Fibroblast of lung (primary cell): ENCODE data around the gene STRN3. TPM values are rescaled to one million over a fixed set of nuclear protein-coding genes. Genes with fewer than 3 reads are reported as not detected.

Experiments used
- DNase-seq, 2 donors: peaks; one replicate each; pipeline versions ENCODE4 v3.0.0 to v3.0.0-alpha.2; 2010; ENCODE audit warnings: low read depth in 2 of 2
- H2AFZ ChIP-seq: 2 replicates; pipeline ENCODE4 v1.5.1; 2012; ENCODE audit warnings: low read length, control low read depth, inconsistent platforms
- H3K27ac ChIP-seq: 2 replicates; pipeline ENCODE4 v1.5.1; 2011; ENCODE audit warnings: low read length, control low read depth; ENCODE audit not compliant: insufficient read depth
- H3K27me3 ChIP-seq: 2 replicates; pipeline ENCODE4 v1.5.1; 2011; ENCODE audit warnings: mild to moderate bottlenecking, low read length; ENCODE audit not compliant: control insufficient read depth, insufficient read depth
- H3K36me3 ChIP-seq: 2 replicates; pipeline ENCODE4 v1.5.1; 2011; ENCODE audit warnings: low read length; ENCODE audit not compliant: control insufficient read depth, insufficient read depth
- H3K4me1 ChIP-seq: 2 replicates; pipeline ENCODE4 v1.5.1; 2011; ENCODE audit warnings: low read length; ENCODE audit not compliant: control insufficient read depth, insufficient read depth; ENCODE audit errors: extremely low read depth
- H3K4me2 ChIP-seq: 2 replicates; pipeline ENCODE4 v1.5.1; 2011; ENCODE audit warnings: low read length, control low read depth; ENCODE audit not compliant: insufficient read depth; ENCODE audit errors: extremely low read depth
- H3K4me3 ChIP-seq, 4 experiments: fragments of 200-600 bp in 1 of 4; sonication (generic) in 1 of 4; replicated peaks in 1 of 4; 2 replicates each; pipeline ENCODE4 v1.5.1; 2011 to 2016; ENCODE audit warnings: low read length in 4 of 4, low read depth in 3 of 4, mild to moderate bottlenecking in 3 of 4, control low read depth in 2 of 4, inconsistent platforms in 1 of 4, mixed read lengths in 1 of 4; ENCODE audit not compliant: insufficient read depth in 1 of 4; ENCODE audit errors: control extremely low read depth in 1 of 4
- H3K79me2 ChIP-seq: 2 replicates; pipeline ENCODE4 v1.5.1; 2012; ENCODE audit warnings: mild to moderate bottlenecking, low read length, inconsistent platforms; ENCODE audit not compliant: control insufficient read depth, insufficient read depth
- H3K9ac ChIP-seq: 2 replicates; pipeline ENCODE4 v1.5.1; 2011; ENCODE audit warnings: mild to moderate bottlenecking, low read length, control low read depth; ENCODE audit not compliant: insufficient read depth
- H3K9me3 ChIP-seq: 2 replicates; pipeline ENCODE4 v1.5.1; 2012; ENCODE audit warnings: low read depth, low read length; ENCODE audit not compliant: control insufficient read depth, insufficient read depth
- H4K20me1 ChIP-seq: 2 replicates; pipeline ENCODE4 v1.5.1; 2011; ENCODE audit warnings: low read length; ENCODE audit not compliant: control insufficient read depth, insufficient read depth; ENCODE audit errors: extremely low read depth
- EZH2 ChIP-seq: IDR thresholded peaks from 2 replicates; pipeline ENCODE4 v1.5.1; 2012; ENCODE audit warnings: low read length, control low read depth, mild to moderate bottlenecking; ENCODE audit errors: missing control alignments
- polyA plus RNA-seq, 2 donors: library from polyadenylated mRNA; depleted of rRNA in 1 of 2; stranded (reverse) in 1 of 2; unstranded in 1 of 2; fragments of >200 nt; gene quantifications; 2 replicates each; pipeline ENCODE4 v1.2.1, GENCODE V29; 2011 to 2012; ENCODE audit warnings: missing spikeins in 1 of 2
- total RNA-seq: library from RNA; depleted of rRNA; stranded (reverse); fragments of >200 nt; gene quantifications from 2 replicates; pipeline ENCODE4 v1.2.1, GENCODE V29; 2014
- TF ChIP-seq, protein P1 (sequence below), 2 donors: IDR thresholded peaks in 1 of 2; conservative IDR thresholded peaks in 1 of 2; 1 replicate in 1 of 2; 2 replicates in 1 of 2; pipeline ENCODE4 v1.5.1; 2011 to 2012; ENCODE audit warnings: low read length in 2 of 2, control low read depth in 1 of 2, inconsistent platforms in 1 of 2, low read depth in 1 of 2, mild to moderate bottlenecking in 1 of 2

STRN3 gene
- total and polyA plus RNA-seq, 2 donors (not counting 1 experiment from before 2014, with no cell fraction given), result 42.0 to 88.2 TPM

DNA sequence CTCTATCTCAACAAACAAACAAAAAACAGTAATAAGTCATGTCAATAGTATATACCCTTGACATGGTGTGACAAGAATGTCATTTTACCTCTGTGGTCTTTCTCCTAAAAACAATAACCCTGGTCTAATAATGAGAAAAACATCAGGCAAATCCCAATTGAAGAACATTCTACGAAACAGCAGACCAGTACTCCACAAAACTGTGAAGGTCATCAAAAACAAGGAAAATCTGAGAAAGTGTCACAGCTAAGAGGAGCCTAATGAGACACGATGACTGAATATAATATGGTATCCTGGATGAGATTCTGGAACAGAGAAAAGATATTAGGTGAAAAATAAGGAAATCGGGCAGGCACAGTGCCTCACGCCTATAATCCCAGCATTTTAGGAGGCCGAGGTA is 157.4 kb downstream of the STRN3 start:
- no peaks in the 10 kb centered on the region for H3K4me1 ChIP-seq
- no peaks in the 10 kb centered on the region for H3K79me2 ChIP-seq
- no peak overlapping the region for H2AFZ ChIP-seq
- TF ChIP-seq, protein P1, sequence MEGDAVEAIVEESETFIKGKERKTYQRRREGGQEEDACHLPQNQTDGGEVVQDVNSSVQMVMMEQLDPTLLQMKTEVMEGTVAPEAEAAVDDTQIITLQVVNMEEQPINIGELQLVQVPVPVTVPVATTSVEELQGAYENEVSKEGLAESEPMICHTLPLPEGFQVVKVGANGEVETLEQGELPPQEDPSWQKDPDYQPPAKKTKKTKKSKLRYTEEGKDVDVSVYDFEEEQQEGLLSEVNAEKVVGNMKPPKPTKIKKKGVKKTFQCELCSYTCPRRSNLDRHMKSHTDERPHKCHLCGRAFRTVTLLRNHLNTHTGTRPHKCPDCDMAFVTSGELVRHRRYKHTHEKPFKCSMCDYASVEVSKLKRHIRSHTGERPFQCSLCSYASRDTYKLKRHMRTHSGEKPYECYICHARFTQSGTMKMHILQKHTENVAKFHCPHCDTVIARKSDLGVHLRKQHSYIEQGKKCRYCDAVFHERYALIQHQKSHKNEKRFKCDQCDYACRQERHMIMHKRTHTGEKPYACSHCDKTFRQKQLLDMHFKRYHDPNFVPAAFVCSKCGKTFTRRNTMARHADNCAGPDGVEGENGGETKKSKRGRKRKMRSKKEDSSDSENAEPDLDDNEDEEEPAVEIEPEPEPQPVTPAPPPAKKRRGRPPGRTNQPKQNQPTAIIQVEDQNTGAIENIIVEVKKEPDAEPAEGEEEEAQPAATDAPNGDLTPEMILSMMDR (conservative IDR thresholded peaks at IDR 0.05 in 1 of 2, IDR thresholded peaks at IDR 0.05 in 1 of 2; ENCODE audit: low read depth in 1 of 2, low read length in 2 of 2), result no peak
- TF ChIP-seq EZH2, result no peak
- no peak overlapping the region for H3K4me2 ChIP-seq
- no peaks in the 10 kb centered on the region for H3K36me3 ChIP-seq
- no peak for DNase-seq
- no peaks in the 10 kb centered on the region for H4K20me1 ChIP-seq
- H3K27ac ChIP-seq, result no peak overlapping the region
- no peaks in the 10 kb centered on the region for H3K9me3 ChIP-seq
- H3K4me3 ChIP-seq, result no peak overlapping the region
- H3K9ac ChIP-seq, result no peak overlapping the region
- H3K27me3 ChIP-seq, result peaks cover 6% of the 10 kb centered on the region

DNA sequence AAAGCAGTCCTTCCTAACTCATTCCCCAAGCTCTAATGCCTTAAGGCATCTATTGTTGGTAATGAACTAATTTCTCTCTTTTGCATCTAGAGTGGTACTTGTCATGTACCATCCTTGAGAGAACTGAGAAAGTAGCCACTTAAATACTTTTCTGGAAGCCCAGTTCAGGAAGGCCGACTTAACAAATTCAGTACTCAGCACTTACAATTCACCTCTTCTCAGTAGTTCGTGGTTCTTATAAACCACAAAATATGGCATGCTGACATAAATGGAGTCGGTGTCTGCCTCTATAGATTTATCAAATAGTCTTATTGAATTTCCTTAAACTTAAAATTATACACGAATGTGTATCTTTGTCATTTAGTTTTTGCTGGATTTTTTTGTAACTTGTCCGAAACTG is 161.2 kb downstream of the STRN3 start:
- no peak for TF ChIP-seq EZH2
- TF ChIP-seq, protein P1 (conservative IDR thresholded peaks at IDR 0.05 in 1 of 2, IDR thresholded peaks at IDR 0.05 in 1 of 2; ENCODE audit: low read depth in 1 of 2, low read length in 2 of 2), result no peak
- DNase-seq, result no peak

DNA sequence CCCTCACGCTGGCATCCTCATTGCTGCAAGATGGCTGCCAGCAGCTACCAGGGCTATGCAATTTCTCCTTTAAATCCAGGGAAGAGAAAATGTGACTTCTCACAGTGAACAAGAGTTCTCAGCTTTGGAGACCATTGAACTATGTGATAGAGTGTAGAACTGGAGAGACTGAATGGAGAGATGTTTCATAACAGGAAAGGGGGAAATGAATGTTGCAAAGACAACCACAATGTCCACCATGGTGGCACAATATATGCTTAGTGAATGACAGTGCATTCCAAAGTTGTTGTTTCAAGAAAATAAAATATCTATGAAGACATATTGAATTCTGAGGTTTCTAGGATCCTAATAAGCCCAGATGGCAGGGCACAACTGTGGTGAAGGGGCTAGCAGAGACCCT is 165.0 kb downstream of the STRN3 start:
- peaks cover 6% of the 10 kb centered on the region for H3K27me3 ChIP-seq
- H3K36me3 ChIP-seq, result no peaks in the 10 kb centered on the region
- H2AFZ ChIP-seq, result no peak overlapping the region
- no peak overlapping the region for H3K4me2 ChIP-seq
- no peaks in the 10 kb centered on the region for H4K20me1 ChIP-seq
- H3K79me2 ChIP-seq, result no peaks in the 10 kb centered on the region
- no peak for DNase-seq
- no peak overlapping the region for H3K9ac ChIP-seq
- no peak overlapping the region for H3K27ac ChIP-seq
- no peaks in the 10 kb centered on the region for H3K4me1 ChIP-seq
- no peaks in the 10 kb centered on the region for H3K9me3 ChIP-seq
- TF ChIP-seq, protein P1 (conservative IDR thresholded peaks at IDR 0.05 in 1 of 2, IDR thresholded peaks at IDR 0.05 in 1 of 2; ENCODE audit: low read depth in 1 of 2, low read length in 2 of 2), result no peak
- TF ChIP-seq EZH2, result no peak
- no peak overlapping the region for H3K4me3 ChIP-seq

More for the DNA sequence above, 161.2 kb downstream of the STRN3 start:
- Histone ChIP-seq H3K9ac (no peak overlapping the region), H3K27me3 (peaks cover 6% of the 10 kb centered on the region), H3K4me2 (no peak overlapping the region), H3K36me3 (no peaks in the 10 kb centered on the region), H3K4me3 (no peak overlapping the region), H3K79me2 (no peaks in the 10 kb centered on the region), H2AFZ (no peak overlapping the region), H3K4me1 (no peaks in the 10 kb centered on the region), H4K20me1 (no peaks in the 10 kb centered on the region), H3K27ac (no peak overlapping the region), H3K9me3 (no peaks in the 10 kb centered on the region)
